Activated naive CD8-positive, alpha-beta T cell treated with anti-CD3 and anti-CD28 coated beads, Interleukin-2, amount 50 U/mL, for 16 hours (primary cell): Measurements from ENCODE around the gene FNBP1.
A peak's percentile ranks its signal among the peaks of the same experiment; 100 is the strongest.

Source experiments
- DNase-seq: peaks from one replicate; pipeline ENCODE4 v3.0.0-alpha.2; 2020; ENCODE audit warnings: low read depth, low spot score

FNBP1 gene

GRCh38 chr9:130042885-130043653 lies at the start of gene FNBP1:
FNBP1 (minus strand) TSS chr9:130043189; CDS start chr9:130042975, 214 bp downstream.
- DNase-seq: peak; percentile 52

GRCh38 chr9:130090915-130091314 lies 47.9 kb upstream of the FNBP1 start:
- no peak for DNase-seq

DNA sequence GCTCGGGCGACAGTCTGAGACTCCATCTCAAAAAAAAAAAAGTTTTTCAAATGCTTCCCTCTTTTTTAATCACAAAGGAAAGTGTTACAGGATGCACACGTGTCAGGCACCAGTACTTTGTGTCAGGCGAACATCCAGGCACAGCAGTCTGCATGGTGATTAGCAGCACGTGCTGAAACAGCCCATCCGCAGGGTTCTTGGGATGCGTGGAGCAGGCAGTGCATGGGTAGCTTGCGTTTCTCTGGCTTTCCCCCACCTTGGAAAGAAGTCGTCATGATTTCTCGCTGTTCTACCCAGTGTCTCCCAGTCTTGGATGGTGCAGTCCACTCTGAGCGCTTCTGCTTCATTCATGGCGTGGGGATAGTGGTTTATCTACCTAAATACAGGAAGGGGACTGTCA lies 46.2 kb upstream of the FNBP1 start:
- no peak for DNase-seq

DNA sequence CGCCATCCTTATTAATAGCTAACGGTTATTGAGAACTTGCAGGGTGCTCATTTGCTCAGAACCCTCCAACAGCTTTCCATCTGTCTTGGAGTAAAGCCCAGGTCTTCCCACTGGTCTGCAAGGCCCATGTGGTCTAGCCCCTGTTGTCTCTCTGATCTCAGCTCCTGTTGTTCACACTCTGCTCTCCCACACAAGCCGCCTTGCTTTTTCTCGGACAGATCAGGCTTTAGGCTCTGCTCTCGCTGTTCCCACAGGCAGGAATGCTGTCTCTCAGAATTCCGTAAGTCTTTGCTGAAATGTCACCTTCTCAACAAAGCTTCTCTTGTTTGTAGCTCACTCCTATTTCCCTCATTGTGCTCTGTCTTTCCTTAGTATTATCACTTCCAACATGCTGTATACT lies 45.1 kb upstream of the FNBP1 start:
- no peak for DNase-seq

- DNase-seq: no peak
These were observed 41.3 kb upstream of the FNBP1 start for GRCh38 chr9:130084337-130084736.

- no peak for DNase-seq
These were observed 35.6 kb upstream of the FNBP1 start for GRCh38 chr9:130078547-130078946.

DNA sequence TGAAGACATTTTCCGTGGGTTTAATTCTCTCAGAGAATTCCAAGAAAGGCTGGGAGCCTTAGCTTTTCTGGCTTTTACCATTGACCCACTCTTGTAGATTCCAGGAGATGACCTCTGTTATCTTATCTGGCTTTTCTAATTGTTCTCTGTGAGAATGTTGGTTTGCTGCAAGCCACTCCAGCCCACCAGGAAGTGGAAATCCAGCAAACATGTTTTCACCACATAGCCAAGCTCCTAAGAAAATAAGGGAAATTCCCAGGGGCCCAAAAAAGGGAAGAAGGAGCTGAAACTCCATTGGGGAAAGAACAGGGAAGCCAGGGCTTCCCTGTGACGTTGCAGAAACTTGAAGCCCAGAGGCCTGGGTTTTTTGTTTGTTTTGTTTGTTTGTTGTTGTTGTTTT lies 30.4 kb upstream of the FNBP1 start:
- DNase-seq: no peak

GRCh38 chr9:130072515-130073235 lies 29.7 kb upstream of the FNBP1 start:
- no peak for DNase-seq

DNA sequence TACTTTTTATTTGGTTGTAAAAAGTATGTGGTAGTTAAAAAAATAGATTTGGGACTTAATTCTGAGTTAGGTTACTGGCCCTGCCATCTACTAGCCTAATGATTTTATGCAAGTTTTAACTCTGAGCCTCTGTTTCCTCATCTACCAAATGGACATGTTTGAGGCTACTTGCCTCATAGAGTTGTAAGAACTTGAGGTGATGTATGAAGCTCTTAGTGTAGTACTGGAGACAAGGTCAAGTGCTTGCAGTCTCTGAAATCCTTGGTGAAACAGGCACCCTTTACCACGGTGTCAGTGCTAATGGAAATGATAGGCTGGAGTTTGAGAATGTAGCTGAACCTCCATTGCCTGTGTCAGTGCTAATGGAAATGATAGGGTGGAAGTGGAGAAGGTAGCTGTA lies 26.1 kb upstream of the FNBP1 start:
- no peak for DNase-seq

DNA sequence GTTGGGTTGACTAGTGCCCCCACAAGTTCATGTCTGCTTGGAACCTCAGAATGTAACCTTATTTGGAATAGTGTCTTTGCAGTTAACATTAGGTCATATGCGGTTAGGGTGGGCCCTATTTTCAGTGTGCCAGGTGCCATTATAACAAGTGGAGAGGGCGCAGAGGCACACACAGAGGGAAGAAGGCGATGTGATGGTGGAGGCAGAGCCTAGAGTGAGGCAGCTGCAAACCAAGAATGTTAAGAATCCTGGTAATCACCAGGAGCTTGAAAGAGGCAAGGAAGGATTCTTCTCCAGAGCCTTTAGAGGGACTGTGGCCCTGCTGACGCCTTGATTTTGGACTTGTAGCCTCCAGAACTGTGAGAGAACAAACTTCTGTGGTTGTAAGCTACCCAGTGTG lies 21.6 kb upstream of the FNBP1 start:
- no peak for DNase-seq

DNA sequence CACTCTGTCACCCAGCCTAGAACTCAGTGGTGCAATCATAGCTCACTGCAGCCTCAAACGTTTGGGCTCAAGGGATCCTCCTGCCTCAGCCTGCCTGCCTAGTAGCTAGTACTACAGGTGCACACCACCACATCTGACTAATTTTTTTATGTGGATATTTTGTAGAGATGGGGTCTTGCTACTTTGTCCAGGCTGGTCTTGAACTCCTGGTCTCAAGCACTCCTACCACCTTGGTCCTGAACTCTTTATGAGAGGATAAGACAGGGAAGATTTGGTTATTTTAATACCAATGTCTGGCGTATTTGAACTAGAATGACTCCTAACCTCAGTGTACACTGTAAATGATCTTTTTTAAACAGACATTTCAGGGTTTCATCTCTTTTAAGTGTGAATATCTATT lies 19.8 kb upstream of the FNBP1 start:
- no peak for DNase-seq

DNA sequence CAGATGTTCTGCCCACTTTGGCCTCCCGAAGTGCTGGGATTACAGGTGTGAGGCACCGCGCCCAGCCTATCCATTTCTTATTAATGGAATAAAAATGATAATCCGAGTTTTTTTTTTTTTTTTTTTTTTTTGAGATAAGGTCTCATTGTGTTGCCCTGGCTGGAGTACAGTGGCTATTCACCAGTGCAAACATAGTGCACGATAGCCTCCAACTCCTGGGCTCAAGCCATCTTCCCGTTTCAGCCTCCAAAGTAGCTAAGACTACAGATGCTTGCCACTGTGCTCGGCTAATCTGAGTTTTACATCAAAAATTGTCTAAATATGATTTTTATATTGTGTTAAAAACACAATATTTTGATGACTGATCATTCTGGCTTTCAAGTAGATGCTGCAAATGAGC lies 17.3 kb upstream of the FNBP1 start:
- DNase-seq: no peak

DNA sequence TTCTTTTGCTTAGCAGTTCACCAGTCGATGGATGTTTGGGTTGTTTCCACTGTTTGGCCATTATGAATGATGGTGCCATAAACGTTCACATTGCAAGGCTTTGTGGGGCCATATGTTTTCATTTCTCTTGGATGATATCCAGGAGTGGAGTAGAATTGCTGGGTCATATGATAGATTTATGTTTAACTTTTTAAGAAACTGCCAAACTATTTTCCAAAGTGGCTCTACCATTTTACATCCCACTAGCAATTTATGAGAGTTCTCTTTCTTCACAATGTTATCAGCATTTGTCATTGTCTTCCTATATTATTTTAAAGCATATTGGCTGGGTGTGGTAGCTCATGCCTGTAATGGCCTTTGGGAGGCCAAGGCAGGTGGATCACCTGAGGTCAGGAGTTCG lies 15.9 kb upstream of the FNBP1 start:
- no peak for DNase-seq

DNA sequence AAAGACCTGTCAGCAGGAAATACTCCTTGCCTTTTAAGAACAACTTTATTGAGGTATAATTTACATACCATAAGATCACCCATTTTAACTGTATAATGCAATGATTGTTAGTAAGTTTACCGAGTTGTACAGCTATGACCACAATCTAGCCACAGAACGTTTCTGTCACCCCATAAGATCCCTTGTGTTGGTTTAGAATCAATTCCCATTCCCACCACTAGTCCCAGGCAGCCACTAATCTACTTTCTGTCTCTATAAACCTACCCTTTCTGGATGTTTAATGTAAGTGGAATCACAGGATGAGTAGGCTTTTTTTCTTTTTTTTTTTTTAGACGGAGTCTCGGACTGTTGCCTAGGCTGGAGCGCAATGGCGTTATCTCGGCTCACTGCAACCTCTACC lies 15.2 kb upstream of the FNBP1 start:
- DNase-seq: no peak

DNA sequence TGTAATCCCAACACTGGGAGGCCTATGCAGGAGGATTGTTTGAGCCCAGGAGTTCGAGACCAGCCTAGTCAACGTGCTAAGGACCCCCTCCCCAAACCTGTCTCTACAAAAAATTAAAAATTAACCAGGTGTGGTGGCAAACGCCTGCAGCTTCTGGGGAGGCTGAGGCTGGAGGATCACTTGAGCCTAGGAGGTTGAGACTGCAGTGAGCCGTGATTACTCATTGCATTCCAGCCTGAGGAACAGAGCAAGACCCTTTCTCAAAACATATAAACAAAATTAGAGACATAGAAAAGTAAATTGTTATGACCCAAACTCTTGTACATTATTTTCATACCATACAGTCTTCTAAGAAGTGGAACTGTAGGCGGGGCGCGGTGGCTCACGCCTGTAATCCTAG lies 11.8 kb upstream of the FNBP1 start:
- DNase-seq: no peak

DNA sequence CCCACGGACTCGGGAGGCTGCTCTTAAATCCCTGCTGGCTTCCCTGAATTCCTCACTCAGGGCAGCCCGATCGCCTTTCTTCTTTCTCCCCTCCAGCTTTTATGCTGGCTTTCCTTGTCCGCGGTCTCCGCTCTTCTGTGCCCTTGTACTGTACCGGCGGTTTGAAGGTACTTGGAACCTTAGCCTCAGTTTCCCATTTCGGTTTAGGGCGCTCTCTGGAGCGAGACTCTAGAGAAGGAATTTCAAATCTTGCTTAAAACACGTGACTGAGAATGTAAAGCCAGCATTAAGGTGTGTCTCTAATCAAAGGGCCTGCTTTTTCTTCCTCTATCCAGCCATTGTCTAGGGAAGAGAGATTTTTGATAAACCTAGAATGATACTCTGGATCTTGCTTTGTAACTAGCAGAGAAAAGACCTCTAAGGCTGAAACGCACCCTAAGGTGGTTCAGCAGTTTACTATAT lies 11.4 kb upstream of the FNBP1 start:
- no peak for DNase-seq

GRCh38 chr9:130053504-130054324 lies 10.7 kb upstream of the FNBP1 start, which contains the start of gene GPR107:
GPR107 (plus strand) TSS chr9:130053906; CDS start chr9:130053933, 27 bp downstream.
- peak; percentile 59 for DNase-seq

- no peak for DNase-seq
These were observed 10.1 kb upstream of the FNBP1 start for GRCh38 chr9:130053109-130053503.

- no peak for DNase-seq
These were observed 8.9 kb upstream of the FNBP1 start for GRCh38 chr9:130051855-130052254.

DNA sequence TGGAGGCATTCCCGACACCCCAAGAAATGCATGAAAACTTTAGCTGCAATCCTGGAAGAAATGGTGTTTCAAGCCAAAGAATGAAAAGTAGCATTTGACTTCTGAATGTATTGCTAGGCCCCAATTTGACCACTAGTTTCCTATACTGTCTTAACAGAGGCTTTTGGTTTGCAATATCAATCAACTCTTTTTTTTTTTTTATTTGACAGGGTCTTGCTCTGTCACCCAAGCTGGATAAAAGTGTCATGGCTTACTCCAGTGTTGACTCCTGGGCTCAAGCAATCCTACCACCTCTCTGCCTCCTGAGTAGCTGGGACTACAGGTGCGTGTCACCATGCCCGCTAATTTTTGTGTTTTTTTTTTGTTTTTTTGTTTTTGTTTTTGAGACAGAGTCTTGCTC lies 7.5 kb upstream of the FNBP1 start:
- DNase-seq: no peak

DNA sequence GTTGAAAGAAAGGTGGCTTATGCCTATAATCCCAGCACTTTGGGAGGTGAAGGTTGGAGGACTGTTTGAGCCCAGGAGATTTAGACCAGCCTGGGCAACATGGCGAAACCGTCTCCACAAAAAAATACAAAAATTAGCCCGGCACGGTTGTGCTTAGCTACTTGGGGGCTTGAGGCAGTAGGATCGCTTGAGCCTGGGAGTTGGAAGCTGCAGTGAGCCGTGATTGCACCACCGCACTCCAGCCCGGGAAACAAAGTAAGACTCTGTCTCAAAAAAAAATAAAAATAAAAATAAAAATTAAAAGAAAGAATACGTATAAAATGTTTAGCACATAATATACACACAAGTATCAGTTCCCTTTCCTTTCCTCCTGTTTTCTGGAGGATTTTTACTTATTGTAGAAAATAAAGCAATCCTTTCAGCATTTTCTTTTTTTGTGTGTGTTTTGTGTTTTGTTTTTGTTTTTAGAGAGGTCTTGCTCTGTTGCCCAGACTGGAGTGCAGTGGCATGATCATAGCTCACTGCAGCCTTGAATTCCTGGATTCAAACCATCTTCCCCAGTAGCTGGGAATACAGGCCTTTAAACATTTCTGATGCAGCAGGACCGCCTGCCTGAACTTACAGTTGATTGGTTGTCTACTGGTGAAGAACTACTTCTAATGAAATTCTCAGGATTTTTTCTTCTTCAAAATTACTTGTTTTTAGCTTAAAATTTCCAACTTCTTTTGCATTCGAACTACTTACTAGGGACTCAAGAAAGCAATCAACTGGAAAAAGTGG lies 6.6 kb upstream of the FNBP1 start:
- DNase-seq: no peak
